HG03457 (cell line): Measurements from ENCODE around the gene LRRC38.
"Not testable (repeated sequence)": the region's sequence is repeated elsewhere in the genome, so short reads cannot be mapped to it uniquely, and the experiment has no call there.

Experiments used
- ATAC-seq: cut with Tn5 transposase; IDR thresholded peaks from one replicate; pipeline ENCODE4 v1.9.1; 2021; ENCODE audit warnings: moderate number of reproducible peaks; ENCODE audit not compliant: unreplicated experiment

LRRC38 gene

DNA sequence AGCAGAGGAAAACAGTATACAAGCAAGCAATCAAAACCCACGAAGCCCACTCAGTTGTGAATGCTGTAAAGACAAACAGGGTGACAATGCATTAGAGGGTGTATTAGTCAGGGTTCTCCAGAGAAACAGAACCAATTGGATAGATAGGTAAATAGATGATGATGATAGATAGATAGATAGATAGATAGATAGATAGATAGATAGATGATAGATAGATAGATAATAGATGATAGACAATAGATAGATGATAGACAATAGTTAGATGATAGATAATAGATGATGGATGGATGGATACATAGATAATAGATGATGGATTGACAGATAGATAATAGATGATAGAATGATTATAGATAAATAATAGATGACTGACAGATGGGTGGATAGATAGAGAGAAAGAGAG is 48.3 kb downstream of the LRRC38 start:
- no peak for ATAC-seq

GRCh38 chr1:13462682-13463081 is 51.1 kb downstream of the LRRC38 start:
- no peak for ATAC-seq

- ATAC-seq, result no peak
Measured at GRCh38 chr1:13461977-13462376, 51.8 kb downstream of the LRRC38 start.

- ATAC-seq, result no peak
Measured at GRCh38 chr1:13456904-13457532, 56.8 kb downstream of the LRRC38 start.

DNA sequence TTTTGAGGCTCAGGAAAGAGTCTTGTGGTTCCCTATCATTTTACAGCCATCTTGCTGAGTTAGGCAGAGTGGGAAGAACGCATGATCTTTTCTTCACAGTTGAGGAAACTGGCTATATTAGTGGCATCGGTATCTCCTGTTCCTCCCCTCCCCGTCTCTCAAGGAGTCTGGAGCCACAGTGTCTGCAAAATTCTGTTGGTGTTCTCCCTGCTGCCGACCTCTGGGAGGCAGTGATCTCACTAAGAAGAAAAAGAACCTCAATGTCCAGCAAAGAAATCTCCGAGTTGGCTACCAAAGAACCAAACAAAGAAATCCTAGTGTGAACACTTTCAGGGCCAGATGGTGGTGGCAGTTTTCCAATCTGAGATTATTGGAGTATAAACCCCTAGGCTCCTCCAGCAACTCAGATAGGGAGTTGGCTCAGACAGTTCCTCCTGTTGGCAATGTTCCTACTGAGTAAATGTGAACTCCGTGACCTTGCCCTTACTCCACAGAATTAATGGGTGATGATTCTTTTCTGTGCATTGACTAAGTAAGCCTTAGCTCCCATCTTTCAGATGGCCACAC is 62.3 kb downstream of the LRRC38 start:
- no peak for ATAC-seq

DNA sequence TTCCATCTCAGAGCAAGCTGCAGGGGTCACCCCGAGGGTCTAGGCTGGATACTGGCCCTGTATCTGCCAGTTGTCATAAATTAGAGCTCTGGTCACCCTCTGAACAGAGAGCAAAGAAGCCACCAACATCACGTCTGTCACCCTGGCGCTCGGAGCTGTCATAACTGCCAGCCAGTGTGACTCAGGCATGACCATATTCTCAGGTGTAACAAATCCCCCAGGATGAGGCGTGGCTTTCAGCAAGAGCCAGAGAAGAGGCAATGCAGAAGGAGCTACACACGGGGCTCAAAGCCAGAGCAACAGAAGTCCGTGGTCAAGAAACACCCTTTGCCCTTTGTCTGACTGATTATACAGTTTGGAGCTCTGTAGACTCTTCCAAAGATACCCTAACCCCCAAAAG is 63.6 kb downstream of the LRRC38 start:
- no peak for ATAC-seq

- no peak for ATAC-seq
Measured at GRCh38 chr1:13443335-13443979, 70.3 kb downstream of the LRRC38 start.

GRCh38 chr1:13439104-13439783 is 74.6 kb downstream of the LRRC38 start:
- not testable (repeated sequence) for ATAC-seq

DNA sequence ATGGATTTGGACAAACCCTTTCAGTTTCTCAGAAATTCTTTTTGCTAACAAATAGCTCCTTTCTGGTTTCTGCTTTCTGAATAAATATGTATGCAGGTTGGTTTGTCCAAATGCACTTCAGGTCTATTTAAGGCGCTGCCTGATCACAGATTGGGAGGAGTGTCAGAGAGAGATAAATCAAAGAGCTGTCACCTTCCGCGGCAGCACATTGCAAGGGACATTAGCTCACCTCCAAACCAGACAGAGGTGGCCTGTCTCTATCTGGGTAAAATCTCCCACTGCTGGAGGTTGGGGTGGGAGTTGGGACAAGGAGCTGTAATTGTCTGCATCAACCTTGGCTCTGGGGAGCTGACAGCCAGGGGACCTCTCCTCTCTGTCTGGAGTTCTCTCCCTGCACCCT is 78.3 kb downstream of the LRRC38 start:
- no peak for ATAC-seq

GRCh38 chr1:13433694-13434358 is 80.0 kb downstream of the LRRC38 start:
- not testable (repeated sequence) for ATAC-seq

DNA sequence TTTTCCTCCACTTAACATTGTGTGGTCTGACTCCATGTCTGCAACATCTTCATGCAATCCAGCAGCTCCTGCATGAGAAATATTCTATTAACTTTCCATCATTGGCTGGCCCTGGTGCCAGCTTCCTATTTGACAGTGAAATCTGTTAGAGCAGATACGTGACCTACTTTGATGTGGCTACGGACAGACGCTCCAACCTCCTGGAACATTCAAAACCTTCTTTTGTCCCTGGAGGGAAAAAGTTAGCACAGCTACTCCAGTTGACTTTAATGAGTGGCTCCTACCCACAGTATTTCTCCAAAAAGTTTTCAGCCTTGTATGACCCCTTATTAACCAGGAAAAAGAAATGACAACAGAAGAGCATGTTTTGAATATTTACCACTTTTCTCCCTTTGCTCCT is 81.6 kb downstream of the LRRC38 start:
- ATAC-seq, result no peak

- ATAC-seq, result no peak
Measured at GRCh38 chr1:13430495-13430894, 83.3 kb downstream of the LRRC38 start.
